Hepatic stellate cell (primary cell): Measurements from ENCODE around the gene PAK6.
A peak's percentile ranks its signal among the peaks of the same experiment; 100 is the strongest.

ENCODE experiments used
- DNase-seq: peaks from one replicate; pipeline ENCODE4 v3.0.0; 2011; ENCODE audit warnings: low spot score

PAK6 gene

DNA sequence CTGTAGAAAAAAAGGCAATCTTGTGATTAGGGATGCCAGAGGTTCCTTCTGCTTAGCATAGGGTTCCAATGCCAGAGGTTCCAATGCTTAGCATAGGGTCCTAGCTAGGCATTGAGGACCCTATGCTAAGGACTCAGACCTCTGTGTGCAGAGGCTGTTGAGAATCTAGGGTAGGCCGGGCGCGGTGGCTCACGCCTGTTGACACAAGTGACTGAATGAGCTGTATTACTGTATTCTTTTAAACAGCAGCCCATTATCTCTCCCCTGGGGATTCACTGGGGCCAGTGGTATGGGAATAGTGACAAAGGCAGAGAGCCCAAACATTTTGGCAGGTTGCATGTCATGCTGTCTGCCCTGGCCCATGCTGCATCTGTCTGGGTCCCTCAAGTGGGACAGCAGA is 16.2 kb downstream of the PAK6 start:
- DNase-seq, result no peak

DNA sequence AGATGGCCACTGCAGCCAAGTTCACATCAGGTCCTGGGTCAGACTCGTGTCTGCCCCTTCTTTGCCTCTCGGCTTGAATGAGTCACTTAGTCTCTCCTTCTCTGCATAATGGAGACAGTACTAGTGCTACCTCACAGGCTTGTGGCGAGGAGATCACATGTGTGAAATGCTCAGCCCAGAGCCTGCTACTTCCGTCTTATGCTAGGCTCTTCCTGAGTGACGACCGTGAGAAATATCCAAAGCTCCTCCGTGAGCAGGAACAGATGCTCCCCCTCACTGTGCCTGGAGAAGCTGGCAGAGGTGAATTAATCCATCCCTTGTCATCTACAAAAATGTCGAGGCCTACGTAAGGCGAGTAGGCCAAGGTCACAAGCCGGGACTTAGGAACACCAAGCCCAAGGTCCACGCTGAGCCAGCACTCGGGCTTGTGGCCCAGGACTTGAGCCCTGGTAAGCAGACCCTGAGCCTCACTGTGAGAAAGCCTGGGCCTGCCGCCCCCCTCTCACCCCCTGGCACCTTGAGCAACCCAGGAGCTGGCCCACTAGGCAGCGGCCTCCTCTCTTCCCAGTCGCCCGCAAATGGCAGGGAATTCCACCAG is 17.9 kb downstream of the PAK6 start:
- DNase-seq, result no peak

DNA sequence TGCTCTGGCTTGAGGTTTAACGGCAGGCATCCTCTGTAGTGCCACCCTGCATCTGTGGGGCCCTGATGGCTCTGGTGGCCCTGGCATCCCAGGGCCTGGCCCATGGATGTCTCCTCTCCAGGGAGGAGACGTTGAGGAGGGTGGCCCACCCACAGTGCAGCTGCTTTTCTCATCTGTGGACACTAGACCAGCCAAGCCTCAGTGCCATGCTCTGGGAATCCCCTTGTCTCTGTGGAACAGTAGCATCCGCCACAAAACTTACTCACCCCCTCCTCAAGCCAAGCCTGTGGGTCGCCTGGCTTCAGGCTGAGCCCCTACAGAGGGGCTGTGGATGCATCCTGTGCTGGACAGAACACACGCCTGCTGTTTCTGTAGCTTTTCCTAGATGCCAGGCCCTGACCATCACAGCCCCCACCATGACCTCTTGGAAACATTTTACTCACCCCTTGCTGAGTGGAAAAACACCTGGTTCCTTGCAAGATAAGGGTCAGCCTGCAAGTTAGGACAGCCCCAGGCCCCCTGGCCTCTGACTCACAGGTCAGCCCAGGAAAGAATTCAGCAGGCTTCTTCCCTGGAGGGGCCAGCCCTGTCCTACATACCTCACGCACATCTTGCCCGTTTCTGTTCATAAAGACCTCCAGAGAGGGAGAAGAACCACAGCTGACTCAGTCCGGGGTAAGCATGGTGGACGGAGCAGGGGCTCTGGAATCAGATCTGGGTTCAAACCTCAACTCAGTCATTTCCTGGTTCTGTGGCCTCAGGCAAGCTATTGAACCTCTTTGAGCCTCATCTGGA is 19.0 kb downstream of the PAK6 start:
- DNase-seq, result no peak

DNA sequence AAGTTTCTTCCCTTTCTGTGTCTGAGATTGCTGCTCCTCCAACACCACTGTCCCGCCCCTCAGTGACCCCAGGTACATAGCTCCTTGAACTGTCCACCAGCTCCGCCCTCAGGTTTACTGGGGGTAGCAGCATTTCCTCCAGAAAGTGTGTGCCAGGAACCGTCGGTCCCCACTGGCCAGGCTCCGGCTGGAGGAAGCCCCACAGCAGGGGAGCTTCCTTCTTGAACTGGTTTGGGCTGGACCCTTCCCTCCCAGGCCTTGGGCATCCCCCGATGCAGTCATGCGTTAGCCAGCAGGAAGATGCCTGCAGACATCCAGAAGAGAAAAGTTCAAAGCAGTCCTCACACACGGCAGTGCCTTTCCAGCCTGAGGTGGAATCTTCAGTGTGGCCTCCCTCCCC is 19.7 kb downstream of the PAK6 start:
- no peak for DNase-seq

DNA sequence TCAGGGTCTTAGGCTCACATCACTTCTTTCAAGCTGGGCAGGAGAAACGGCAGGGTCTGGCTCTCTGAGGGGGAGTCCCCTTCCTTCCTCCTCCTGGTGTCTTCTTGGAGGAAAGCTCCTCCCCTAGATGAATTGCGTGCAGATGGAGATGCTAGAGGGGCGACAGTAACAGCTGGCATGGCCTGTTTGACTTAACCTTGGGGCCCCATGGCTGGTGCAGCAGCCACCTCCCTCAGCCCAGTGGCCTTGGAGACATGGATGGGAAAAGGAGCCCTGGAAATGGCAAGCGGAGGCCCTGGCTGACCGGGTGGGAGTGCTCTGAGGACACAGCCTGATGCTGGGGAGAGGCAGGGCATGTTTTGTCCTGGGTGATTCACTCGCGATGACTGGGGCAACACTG is 20.2 kb downstream of the PAK6 start:
- no peak for DNase-seq

DNA sequence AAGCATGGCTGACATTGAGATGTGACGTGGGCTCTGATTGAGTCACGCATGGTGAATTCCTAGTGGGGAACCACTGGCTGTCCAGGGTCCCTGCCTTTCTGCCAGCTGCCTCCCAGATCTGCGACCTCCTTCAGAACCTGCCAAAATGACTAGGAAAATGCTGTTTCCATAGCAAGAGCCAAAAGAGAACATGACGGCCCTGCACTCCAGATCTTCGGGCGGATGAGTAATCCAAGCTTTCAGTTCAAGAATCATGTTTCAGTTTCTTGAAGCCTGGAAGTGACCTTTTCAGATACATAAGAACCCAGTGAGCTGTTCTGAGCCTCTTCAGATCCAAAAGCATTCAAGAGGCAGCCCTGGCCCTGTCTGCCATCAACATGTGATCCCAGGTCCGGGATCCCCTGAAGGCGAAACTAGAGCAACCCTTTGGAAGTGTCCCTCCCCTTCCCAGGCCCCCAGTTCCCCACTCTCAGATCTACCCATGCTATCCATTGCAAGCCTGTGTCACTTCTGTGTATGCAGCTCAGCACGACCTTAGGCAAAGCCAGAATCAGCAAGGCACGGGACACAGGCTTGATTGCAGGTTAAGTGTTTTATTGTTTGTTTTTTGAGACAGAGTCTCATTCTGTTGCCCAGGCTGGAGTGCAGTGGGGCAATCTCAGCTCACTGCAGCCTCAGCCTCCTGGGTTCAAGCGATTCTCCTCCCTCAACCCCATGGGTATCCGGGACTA is 24.3 kb downstream of the PAK6 start:
- no peak for DNase-seq

DNA sequence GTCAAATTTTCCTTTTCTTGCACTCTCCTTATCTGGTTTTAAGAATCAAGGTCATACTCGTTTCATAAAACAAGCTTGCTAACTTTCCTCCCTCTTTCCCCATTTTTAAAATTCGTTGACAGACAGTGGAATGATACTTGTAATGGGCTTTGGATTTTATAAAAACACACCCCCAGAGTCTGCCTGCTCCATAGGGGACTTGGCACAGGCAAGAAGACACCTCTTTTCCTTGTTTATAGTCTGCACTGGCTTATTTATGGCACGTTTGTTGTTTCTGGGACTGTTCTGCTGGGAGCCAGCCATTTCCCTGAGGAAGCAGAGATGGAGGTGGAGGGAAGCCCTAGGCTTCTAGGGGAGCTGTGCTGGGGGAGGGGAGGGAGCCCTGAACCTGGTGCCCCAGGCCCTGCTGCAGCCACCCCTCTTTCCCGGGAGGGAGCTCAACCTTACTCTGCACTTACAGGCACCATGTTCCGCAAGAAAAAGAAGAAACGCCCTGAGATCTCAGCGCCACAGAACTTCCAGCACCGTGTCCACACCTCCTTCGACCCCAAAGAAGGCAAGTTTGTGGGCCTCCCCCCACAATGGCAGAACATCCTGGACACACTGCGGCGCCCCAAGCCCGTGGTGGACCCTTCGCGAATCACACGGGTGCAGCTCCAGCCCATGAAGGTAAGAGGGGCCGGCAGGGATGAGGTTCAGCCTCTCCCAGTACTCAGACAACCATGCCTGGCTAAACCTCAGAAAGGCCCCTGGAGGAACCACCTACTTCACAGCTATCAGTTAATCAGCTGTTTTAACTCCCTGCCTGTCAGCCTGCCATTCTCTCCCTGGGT is 25.7 kb downstream of the PAK6 start:
- no peak for DNase-seq

DNA sequence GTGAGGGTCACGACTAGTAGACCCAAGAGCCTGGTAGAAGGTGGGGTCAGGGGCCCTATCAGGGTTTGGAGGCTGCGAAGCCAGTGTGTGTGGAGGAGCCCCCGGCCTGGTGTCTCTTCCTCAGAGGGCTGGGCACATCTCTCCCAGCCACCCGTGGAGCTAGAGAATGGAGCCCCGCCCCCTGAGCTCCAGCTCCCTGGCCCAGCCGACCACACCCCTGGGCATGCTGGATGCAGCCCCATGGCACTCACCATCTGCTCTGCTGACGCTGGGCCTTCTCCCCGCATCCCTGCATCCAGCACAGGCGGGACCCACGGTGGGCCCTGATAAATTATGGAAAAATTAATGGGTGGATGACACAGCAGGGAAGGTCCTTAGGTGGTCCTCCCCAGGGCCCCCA is 26.5 kb downstream of the PAK6 start:
- DNase-seq, result no peak

DNA sequence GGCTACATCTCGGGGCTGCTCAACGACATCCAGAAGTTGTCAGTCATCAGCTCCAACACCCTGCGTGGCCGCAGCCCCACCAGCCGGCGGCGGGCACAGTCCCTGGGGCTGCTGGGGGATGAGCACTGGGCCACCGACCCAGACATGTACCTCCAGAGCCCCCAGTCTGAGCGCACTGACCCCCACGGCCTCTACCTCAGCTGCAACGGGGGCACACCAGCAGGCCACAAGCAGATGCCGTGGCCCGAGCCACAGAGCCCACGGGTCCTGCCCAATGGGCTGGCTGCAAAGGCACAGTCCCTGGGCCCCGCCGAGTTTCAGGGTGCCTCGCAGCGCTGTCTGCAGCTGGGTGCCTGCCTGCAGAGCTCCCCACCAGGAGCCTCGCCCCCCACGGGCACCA is 27.0 kb downstream of the PAK6 start:
- no peak for DNase-seq

DNA sequence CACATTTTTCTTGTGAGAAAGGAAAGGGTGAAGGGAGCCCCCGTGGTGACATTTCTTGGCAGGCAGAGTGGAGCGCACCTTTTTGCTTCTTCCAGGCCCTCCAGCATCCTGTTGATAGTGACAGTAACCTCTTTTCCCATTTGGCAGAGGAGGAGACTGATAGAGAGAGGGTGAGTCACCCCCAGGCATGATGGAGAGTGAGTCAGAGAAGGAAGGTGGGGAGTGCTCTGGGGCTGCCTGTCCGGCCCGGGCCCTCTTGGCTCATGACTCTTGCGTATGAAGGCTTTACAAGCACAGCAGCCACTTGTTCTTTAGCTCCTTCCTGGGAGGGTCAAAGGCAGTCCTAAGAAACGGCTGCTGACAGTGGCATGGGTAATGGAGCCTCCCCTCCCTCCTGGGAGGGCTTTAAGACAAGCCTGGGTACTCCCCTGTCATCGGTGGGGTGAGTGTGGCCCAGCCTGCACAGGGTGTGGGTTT is 28.0 kb downstream of the PAK6 start:
- peak; percentile 98 for DNase-seq

DNA sequence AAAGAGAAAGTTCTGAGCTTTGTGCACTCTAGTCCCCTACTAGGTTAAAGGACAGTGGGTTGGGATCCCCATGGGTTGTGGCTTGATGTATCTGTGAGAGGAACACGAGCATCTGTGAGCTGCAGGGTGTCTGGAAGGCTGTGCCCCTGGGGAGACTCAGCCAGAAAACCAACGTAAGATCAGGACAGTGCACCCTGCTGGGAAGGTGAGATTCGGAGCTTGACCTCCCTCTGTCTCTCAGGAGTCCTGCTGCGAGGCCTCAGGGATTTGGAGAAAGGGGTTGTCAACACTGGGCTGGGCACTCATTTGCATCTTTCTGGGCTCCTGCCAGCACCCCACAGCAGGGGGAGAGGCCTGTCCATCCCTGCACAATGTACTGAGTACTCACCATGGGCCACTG is 28.8 kb downstream of the PAK6 start:
- DNase-seq, result no peak

DNA sequence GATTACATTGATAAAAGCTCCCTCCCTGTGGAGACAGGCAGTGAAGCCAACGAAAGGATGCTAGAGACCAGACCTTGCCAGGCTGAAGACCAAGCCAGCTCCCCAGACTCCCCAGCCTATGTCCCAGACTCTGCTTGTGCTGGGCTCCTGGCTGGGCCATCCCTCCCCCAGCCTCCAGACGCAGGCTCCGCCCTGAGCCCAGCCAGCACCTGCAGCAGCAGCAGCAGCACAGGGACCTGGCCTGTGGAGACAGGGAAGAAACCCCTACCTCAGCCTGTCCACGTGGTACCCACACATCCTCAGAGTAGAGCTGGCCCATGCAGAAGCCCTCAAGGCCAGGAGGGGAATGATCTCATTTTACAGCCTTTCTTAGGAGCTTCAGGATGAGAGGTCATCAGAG is 30.7 kb downstream of the PAK6 start:
- DNase-seq, result no peak

DNA sequence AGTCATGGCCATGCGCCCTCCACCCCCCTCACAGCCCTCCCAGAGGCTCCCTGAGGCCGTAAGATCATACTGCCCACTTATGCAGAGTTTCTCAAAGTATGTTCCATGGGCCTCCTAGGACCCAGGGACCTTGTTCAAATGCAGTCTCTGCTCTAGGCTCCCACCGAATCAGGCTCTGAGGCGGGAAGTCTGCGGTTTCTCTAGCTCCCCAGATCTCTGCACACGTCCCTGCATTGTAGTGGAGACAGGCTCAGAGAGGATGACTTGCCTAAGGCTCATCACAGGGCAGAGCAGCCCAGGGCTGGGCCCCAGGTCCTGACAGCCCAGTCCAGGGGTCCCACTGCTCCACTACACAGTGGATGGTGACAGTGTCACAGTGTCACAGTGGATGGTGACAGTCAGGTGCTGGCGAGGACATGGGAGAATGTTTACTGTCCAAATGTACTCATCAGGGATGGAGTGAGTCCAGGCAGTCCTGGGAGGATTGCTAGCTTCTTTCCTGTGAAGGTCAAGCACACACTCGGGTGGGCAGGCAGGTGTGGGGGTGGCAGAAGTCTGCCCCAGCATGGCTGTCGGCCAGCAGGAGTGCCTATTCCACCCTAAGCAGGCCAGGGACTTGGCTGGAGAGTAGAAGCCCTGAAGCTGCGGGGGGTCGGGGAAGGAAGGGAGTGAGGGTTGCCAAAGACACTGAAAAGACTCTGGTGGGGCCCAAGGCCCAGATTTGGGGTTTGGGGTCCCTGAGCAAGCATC is 31.6 kb downstream of the PAK6 start:
- DNase-seq, result no peak

DNA sequence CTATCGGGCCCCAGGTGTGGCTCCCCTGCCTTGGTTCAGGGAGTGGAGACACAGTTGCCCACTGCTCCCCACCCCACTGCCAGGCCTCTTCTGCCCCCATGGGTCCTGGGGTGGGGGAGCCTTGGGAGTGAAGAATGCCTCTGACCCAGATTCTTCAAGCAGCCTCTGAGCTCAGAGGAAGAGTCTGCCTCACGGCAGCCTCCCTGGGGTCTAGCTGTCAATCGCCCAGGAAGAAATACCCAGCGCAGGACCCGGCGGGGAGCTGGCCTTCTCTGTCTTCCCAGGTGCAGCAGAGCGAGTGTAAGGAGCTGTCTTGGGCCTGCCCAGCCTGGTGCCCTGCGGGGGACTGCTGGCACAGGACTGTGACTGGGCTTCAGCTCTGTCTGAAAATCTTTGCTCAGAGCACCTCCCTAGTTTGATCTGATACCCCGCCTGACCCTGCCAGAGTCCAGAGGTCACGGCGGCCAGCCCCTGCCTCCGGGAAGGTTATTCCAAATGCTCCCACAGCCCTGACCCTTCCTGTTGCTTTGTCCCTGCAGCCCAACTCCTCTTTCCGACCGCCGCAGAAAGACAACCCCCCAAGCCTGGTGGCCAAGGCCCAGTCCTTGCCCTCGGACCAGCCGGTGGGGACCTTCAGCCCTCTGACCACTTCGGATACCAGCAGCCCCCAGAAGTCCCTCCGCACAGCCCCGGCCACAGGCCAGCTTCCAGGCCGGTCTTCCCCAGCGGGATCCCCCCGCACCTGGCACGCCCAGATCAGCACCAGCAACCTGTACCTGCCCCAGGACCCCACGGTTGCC is 33.0 kb downstream of the PAK6 start:
- no peak for DNase-seq

DNA sequence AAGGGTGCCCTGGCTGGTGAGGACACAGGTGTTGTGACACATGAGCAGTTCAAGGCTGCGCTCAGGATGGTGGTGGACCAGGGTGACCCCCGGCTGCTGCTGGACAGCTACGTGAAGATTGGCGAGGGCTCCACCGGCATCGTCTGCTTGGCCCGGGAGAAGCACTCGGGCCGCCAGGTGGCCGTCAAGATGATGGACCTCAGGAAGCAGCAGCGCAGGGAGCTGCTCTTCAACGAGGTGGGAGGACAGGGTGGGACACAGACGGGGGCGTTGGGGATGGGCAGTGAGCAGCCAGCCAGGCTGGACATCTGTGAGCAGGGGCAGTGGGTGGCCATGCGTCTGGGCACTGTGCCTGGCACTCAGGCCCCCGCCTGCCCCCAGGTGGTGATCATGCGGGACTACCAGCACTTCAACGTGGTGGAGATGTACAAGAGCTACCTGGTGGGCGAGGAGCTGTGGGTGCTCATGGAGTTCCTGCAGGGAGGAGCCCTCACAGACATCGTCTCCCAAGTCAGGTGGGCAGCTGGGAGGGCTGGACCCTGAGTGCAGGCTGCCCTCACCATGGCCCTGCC is 33.7 kb downstream of the PAK6 start:
- DNase-seq, result no peak

DNA sequence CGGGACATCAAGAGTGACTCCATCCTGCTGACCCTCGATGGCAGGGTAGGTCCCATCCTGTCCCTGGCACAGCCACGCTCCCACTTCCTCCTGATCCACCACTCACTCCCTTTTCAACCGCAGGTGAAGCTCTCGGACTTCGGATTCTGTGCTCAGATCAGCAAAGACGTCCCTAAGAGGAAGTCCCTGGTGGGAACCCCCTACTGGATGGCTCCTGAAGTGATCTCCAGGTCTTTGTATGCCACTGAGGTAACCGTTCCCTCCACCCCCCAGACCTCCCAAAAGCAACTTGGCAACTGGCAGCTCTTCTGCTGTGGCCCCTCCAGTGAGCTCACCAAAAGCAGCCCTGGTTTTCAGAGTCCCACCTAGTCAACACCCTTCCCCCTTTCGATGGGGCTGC is 34.6 kb downstream of the PAK6 start:
- DNase-seq, result no peak

DNA sequence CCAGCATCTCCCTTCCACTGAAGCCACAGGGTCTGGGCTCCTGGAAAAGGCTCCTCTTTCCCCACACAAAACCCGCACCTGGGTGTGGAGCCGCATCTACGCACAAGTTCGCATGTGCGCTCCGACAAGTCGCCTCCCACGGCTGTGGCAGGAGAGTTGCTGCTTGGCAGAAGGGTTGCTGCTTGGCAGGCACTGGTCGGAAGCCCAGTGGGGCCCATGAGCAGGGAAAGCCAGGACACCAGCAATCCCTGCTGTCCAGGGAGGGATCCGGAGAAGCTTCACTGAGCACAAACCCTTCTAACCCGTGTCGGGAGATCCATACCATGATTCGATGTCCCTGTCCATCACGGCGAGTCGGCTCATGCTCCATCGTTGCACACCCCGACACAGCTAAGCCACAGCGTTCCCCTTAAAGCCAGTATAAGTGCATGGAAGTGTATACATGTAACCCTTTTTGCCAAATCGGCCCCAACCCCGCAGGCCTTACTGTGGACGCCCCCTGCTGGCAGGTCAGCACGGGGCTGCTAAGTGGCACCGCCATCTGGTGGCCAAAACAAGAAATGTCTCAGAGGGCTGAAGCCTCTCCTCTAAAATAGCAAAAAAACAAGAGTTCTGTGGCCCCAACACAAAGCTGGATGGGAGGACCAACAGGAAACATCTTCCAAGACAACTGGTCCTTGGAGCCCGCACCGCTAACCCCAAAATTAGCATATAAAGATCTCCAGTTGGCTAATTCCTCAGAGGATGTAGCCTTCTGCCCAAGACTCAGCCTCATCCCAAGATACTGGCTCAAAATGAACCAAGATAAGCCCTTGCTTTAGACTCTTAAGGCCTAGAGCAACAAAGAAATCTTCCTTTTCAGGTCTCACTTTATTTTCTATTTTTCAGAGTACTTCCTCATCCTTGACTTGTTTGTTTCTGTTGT is 35.7 kb downstream of the PAK6 start:
- peak; percentile 84 for DNase-seq

DNA sequence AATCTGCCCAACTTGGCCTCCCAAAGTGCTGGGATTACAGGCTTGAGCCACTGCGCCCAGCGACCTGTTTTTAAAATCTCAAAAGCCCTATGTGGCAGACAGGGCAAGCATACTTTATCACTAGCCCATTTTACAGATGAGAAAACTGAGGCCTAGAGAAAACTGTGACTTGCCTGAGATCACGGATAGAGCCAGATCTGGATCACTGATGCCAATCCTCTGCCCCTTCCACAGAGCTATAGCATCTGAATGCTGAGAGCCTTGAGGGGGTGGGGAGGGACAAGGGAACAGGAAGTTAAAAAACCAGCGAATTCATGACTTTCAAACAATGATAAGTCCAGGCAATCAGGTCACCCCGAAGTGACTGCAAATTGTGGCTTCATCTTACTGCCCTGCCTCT is 36.7 kb downstream of the PAK6 start:
- DNase-seq, result no peak

DNA sequence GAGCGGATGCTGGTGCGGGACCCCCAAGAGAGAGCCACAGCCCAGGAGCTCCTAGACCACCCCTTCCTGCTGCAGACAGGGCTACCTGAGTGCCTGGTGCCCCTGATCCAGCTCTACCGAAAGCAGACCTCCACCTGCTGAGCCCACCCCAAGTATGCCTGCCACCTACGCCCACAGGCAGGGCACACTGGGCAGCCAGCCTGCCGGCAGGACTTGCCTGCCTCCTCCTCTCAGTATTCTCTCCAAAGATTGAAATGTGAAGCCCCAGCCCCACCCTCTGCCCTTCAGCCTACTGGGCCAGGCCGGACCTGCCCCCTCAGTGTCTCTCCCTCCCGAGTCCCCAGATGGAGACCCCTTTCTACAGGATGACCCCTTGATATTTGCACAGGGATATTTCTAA is 37.1 kb downstream of the PAK6 start:
- no peak for DNase-seq
